NCI-H2196 (cell line): ENCODE results near the gene ARHGEF25.
"Not testable (repeated sequence)": the region's sequence is repeated elsewhere in the genome, so short reads cannot be mapped to it uniquely, and the experiment has no call there.

Experiments used
- DNase-seq: peaks from one replicate; lab custom pipeline; 2025; ENCODE audit not compliant: unreplicated experiment; lab: John Stamatoyannopoulos, UW

ARHGEF25 gene

GRCh38 chr12:57585156-57585555 lies 26.1 kb upstream of the ARHGEF25 start:
- DNase-seq = no peak

GRCh38 chr12:57586128-57586527 lies 25.1 kb upstream of the ARHGEF25 start:
- DNase-seq = no peak

- no peak for DNase-seq
These were observed 24.3 kb upstream of the ARHGEF25 start for GRCh38 chr12:57586832-57587429.

GRCh38 chr12:57588951-57589610 lies 22.2 kb upstream of the ARHGEF25 start:
- not testable (repeated sequence) for DNase-seq

GRCh38 chr12:57590479-57590863 lies 20.8 kb upstream of the ARHGEF25 start:
- DNase-seq = no peak

GRCh38 chr12:57590864-57591781 lies 20.1 kb upstream of the ARHGEF25 start, which contains the start of gene PIP4K2C:
PIP4K2C (plus strand) TSS chr12:57591192; CDS start chr12:57591290, 98 bp downstream.
- DNase-seq = peak; percentile 89

GRCh38 chr12:57591782-57592325 lies 19.4 kb upstream of the ARHGEF25 start:
- DNase-seq = no peak

- no peak for DNase-seq
These were observed 18.6 kb upstream of the ARHGEF25 start for GRCh38 chr12:57592551-57593165.

GRCh38 chr12:57593187-57593586 lies 18.0 kb upstream of the ARHGEF25 start:
- no peak for DNase-seq

GRCh38 chr12:57600395-57600794 lies 10.8 kb upstream of the ARHGEF25 start:
- no peak for DNase-seq

- DNase-seq = no peak
These were observed 8.7 kb upstream of the ARHGEF25 start for GRCh38 chr12:57602544-57602943.

- DNase-seq = no peak
These were observed 7.9 kb upstream of the ARHGEF25 start for GRCh38 chr12:57603324-57603723.

- no peak for DNase-seq
These were observed 7.3 kb upstream of the ARHGEF25 start for GRCh38 chr12:57603815-57604453.

GRCh38 chr12:57604454-57604991 lies 6.7 kb upstream of the ARHGEF25 start, which contains the start of gene DTX3:
DTX3 (plus strand) TSS chr12:57604824; CDS start chr12:57606518, 1,694 bp downstream.
- DNase-seq = peak; percentile 60

- no peak for DNase-seq
These were observed 6.0 kb upstream of the ARHGEF25 start for GRCh38 chr12:57604992-57605810.

- DNase-seq = no peak
These were observed 5.4 kb upstream of the ARHGEF25 start for GRCh38 chr12:57605811-57606311.

GRCh38 chr12:57606399-57606798 lies 4.8 kb upstream of the ARHGEF25 start:
- DNase-seq = no peak

GRCh38 chr12:57606821-57607220 lies 4.4 kb upstream of the ARHGEF25 start:
- DNase-seq = no peak
